Gastroesophageal sphincter (tissue), 3 donors: Measurements from ENCODE around the gene GABRD.

Source experiments
- CTCF ChIP-seq, 4 experiments: fragments of 200-600 bp in 2 of 4; fragments of 450-650 bp in 2 of 4; sonication (generic) in 1 of 4; IDR thresholded peaks; one replicate each; pipeline ENCODE4 v1.5.1; 2017 to 2019; ENCODE audit warnings: antibody characterized with exemption in 4 of 4, mild to moderate bottlenecking in 2 of 4, moderate library complexity in 2 of 4
- POLR2A ChIP-seq, 2 donors: fragments of 450-650 bp; IDR thresholded peaks; one replicate each; pipeline ENCODE4 v1.6.1; 2017; ENCODE audit warnings: antibody characterized with exemption in 2 of 2, mild to moderate bottlenecking in 2 of 2, moderate library complexity in 1 of 2
- POLR2AphosphoS5 ChIP-seq: sonication (generic); formaldehyde crosslinking; IDR thresholded peaks from one replicate; pipeline ENCODE4 v1.6.1; 2017; ENCODE audit warnings: antibody characterized with exemption

- TF ChIP-seq CTCF (IDR thresholded peaks at IDR 0.05) (no peak), POLR2A (IDR thresholded peaks at IDR 0.05) (no peak), POLR2AphosphoS5 (no peak)
Measured at GRCh38 chr1:2028870-2029560, 9.9 kb downstream of the GABRD start.
